ENCODE data around the gene PCAT7. TPM values are rescaled to one million over a fixed set of nuclear protein-coding genes. Genes with fewer than 3 reads are reported as not detected.

PCAT7 gene
- total RNA-seq, 1 experiment from 2014 or later = not detected

GRCh38 chr9:94619026-94619425 is 64.1 kb downstream of the PCAT7 start:
- ChIA-PET POLR2A (ENCODE audit: low non-redundant PET) (no interaction called here), CTCF (no interaction called here)
- intact Hi-C loops (cut with micrococcal nuclease; ENCODE audit: unreplicated experiment) = no loop called here
- no peaks in the 10 kb centered on the region for H3K9me3 ChIP-seq (ENCODE audit: low read depth, low read length, poor library complexity, severe bottlenecking)
- H3K27ac ChIP-seq (ENCODE audit: low read depth, low read length, poor library complexity, severe bottlenecking) = no peak overlapping the region
- no peaks in the 10 kb centered on the region for H3K27me3 ChIP-seq (replicated peaks; ENCODE audit: insufficient read depth, low read depth, low read length, poor library complexity)
- no peaks in the 10 kb centered on the region for H3K4me1 ChIP-seq (ENCODE audit: insufficient read depth, low read length, poor library complexity, severe bottlenecking)
- no peak overlapping the region for H3K4me3 ChIP-seq (ENCODE audit: low read depth, low read length, poor library complexity, severe bottlenecking)
- no TSS peak for BruUV-seq (replicated peaks)
- DNase-seq (ENCODE audit: low spot score) = no peak
- TF ChIP-seq EZH2 (IDR thresholded peaks at IDR 0.05; ENCODE audit: borderline replicate concordance, low read depth, low read length, poor library complexity, severe bottlenecking) = no peak
- TF ChIP-seq, protein P1, sequence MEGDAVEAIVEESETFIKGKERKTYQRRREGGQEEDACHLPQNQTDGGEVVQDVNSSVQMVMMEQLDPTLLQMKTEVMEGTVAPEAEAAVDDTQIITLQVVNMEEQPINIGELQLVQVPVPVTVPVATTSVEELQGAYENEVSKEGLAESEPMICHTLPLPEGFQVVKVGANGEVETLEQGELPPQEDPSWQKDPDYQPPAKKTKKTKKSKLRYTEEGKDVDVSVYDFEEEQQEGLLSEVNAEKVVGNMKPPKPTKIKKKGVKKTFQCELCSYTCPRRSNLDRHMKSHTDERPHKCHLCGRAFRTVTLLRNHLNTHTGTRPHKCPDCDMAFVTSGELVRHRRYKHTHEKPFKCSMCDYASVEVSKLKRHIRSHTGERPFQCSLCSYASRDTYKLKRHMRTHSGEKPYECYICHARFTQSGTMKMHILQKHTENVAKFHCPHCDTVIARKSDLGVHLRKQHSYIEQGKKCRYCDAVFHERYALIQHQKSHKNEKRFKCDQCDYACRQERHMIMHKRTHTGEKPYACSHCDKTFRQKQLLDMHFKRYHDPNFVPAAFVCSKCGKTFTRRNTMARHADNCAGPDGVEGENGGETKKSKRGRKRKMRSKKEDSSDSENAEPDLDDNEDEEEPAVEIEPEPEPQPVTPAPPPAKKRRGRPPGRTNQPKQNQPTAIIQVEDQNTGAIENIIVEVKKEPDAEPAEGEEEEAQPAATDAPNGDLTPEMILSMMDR (conservative IDR thresholded peaks at IDR 0.05; ENCODE audit: low read depth, low read length) = no peak
- H3K36me3 ChIP-seq (ENCODE audit: insufficient read depth, low read length, poor library complexity, severe bottlenecking) = no peaks in the 10 kb centered on the region

Other genes starting within 250 kb of the PCAT7 start
- gene NUTM2F, start 226.4 kb upstream of the PCAT7 start, total RNA-seq (2021) = not detected in 2 replicates
- 0.21 TPM in 1 of 2 replicates, not detected in the other for gene FBP2, start 38.7 kb downstream of the PCAT7 start, total RNA-seq (2021)
- not detected in 2 replicates for gene FBP1, start 84.4 kb downstream of the PCAT7 start, total RNA-seq (2021)
- gene AOPEP, start 171.6 kb downstream of the PCAT7 start, total RNA-seq (2021) = 17.5 and 18.4 TPM in 2 replicates

All from A673 (cell line).